ENCODE results near the gene CACNG7.
"Not testable (repeated sequence)": the region's sequence is repeated elsewhere in the genome, so short reads cannot be mapped to it uniquely, and the experiment has no call there.

CACNG7 gene

DNA sequence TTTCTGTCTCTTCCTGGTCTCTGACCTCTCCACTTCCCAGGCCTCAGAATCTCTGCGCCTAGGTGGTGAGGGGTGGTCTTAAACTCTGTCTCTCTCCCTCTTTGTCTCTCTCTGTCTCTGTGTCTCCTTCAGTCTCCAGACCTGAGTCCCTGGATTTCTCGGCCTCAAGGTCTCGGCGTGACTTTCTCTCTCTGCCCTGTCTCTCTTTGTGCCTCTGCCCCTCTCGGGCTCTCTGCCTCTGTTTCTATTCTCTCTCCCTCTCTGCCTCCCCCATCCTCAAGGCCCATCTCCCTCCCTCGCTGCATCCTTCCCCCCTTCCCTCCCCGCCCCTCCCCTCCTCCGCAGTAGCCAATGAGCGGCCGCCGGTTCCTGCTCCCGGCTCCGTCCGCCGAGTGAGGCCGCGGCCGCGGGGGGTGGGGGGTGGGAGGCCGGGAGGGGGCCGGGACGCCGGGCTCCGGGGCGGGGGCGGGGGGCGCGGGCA is at the start of gene CACNG7:
CACNG7 (plus strand) TSS at position 344 of the 481 bp plus-strand sequence. CDS start 3,554 bp downstream, outside the sequence.
- DNase-seq (ENCODE audit: low read depth in 2 of 2), result no peak

- DNase-seq (ENCODE audit: low read depth in 2 of 2), result no peak
Observed at GRCh38 chr19:53864308-53864836, 44.7 kb upstream of the CACNG7 start.

- no peak for DNase-seq (ENCODE audit: low read depth in 2 of 2)
Observed at GRCh38 chr19:53865523-53865917, 43.6 kb upstream of the CACNG7 start.

DNA sequence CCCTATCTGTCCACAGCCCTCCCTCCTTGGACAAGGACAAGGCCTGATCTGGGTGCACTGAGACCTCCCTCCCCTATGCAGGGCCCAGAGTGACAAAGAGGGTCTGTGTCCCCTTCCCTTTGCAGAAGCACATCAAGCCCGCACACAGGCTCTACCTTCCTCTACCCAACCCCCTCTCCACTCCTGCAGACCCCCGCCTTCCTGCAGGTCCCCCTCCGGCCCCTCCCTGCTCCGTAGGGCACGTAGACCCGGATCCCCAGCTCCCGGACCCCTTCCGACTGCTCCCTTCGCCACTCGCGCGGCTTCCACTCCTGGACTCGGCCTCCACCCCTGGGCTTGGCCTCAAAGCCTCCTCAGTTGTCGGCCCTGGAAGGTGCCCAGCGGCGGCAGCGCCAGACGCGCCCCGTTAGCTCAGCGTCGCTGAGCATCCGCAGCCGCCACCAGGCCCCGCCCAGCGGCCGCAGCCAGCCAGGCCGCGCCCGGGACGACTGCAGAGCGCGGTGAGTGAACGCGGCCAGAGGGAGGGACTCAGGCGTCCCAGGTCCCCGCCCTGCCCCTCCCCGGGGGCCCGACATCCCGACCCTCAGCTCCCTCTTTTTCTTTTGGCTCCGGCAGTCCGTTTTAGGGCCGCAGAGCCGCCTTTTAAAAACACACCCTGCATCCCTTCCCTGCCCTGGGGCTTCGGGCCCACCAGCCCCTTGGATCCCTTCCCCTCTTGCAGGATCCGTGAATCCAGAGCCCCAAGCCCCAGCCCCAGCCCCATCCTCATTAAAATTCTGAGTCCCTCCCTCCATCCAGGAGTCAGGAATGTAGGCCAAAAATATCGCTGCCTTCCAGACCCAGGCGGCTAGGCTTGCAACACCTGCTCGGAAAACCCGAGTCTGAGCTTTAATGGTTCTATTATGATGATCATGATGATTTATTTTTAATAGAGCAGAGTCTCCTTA is 42.9 kb upstream of the CACNG7 start:
- DNase-seq (ENCODE audit: low read depth in 2 of 2), result no peak

DNA sequence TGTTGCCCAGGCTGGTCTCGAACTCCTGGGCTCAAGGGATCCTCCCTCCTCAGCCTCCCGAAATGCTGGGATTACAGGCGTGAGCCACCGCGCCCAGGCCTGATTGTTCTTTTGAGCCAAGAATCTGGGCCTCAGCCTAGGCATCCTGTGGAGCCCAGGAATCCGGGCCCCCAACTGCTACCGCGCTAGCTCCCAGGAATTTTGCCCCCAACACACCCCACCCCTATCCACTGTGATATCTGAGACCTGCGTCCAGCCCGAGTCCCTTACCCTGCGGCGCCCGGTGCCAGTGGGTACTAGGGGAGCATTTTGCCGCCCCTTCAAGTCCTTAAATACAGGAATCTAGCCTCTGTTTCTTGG is 42.2 kb upstream of the CACNG7 start:
- no peak for DNase-seq (ENCODE audit: low read depth in 2 of 2)

DNA sequence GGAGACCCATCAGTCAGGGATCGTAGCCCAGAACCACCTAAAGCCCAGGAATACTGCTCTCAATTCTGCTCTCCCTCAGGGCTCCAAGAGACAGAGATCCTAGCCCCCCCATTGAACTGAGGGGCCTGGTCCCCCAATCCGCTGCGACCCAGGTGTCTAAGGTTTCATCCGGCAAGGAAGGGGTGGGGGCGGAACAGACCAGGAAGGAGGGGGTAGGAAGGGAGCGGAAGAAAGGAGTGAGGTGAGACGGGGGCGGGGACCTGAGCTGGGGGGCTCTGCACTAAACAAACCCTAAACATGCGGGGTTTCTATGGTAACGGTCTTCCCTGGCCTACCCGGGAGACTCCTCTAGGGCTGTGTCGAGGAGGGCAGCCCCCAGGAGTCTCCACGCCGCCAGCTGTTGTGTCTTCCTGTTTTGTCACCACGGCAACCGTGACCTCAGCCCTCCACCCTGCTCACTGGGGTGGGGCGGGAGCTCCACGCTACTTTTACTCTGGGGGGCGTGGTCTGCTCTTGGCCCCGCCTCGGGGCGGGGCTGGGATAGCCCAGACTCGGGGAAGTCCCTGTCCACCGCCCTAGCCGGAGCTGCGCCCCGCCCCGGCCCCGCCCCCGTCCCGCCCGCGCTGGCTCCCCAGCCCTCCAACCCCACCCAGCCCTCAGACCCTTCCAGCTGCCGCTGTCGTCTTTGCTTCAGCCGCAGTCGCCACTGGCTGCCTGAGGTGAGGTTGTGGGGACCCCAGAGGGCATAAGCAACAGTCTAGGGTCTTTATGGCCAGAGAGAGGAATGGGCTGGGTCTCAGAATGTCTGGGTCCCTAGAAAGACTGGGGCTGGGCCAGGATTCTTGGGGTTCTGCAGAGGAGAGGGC is 41.6 kb upstream of the CACNG7 start, which contains the start of gene MYADM:
MYADM (plus strand) TSS at position 659 of the 866 bp plus-strand sequence. CDS start 5,647 bp downstream, outside the sequence.
- DNase-seq (ENCODE audit: low read depth in 2 of 2), result peak; percentile 99 to 100

- DNase-seq (ENCODE audit: low read depth in 2 of 2), result no peak
Observed at GRCh38 chr19:53868091-53868891, 40.8 kb upstream of the CACNG7 start.

DNA sequence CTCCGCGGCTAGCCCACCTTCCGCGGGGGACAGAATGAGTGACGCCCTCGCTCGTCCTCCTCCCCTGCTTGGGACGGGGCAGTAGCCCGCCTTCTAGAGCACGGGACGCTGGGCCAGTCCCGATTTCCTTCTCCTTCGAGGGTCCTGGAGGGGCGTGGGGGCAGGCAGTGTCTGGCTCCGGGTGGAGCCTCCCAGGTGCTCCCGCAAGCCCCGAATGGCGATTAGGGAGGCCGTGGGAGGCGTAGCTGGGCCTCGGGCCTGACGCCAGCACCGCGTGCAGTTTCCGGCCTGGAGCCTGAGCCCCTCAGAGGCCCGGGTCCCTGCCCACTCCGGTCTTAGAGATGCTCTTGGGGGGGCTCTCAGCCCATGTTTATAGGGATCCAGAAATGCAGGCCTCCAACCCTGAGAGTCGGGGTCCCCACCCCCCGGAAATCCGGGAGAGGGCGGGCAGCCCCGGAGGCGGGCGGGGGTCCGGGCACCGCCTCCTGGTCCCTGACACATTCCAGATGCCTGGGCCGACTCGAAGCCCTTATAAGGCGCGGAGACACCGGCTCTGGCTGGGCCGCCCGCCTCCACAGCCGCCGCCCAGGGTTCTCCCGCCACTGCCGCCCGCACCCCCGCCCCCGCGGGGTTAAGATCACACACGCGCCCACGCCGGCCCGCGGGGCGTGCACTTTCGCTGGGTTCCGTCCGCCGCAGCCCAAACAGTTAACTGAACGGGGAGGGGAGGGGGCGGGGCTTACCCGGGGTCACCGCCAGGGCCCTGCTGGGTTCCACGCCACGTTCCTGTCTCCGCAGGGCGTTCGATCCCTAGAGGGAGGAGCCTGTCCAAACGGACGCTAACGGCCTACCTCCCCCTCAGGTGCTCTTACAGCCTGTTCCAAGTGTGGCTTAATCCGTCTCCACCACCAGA is 39.9 kb upstream of the CACNG7 start:
- peak; percentile 71 to 81 for DNase-seq (ENCODE audit: low read depth in 2 of 2)

DNA sequence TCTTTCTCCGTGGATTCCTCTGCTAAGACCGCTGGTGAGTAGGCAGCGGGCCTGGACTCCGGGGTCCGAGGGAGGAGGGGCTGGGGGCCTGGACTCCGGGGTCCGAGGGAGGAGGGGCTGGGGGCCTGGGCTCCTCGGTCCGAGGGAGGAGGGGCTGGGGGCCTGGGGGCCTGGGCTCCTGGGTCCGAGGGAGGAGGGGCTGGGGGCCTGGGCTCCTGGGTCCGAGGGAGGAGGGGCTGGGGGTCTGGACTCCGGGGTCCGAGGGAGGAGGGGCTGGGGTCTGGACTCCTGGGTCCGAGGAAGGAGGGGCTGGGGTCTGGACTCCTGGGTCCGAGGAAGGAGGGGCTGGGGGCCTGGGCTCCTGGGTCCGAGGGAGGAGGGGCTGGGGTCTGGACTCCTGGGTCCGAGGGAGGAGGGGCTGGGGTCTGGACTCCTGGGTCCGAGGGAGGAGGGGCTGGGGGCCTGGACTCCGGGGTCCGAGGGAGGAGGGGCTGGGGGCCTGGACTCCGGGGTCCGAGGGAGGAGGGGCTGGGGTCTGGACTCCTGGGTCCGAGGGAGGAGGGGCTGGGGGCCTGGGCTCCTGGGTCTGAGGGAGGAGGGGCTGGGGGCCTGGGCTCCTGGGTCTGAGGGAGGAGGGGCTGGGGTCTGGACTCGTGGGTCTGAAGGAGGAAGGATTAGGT is 39.1 kb upstream of the CACNG7 start:
- DNase-seq (ENCODE audit: low read depth in 2 of 2), result not testable (repeated sequence)

GRCh38 chr19:53870485-53870844 is 38.6 kb upstream of the CACNG7 start:
- DNase-seq (ENCODE audit: low read depth in 2 of 2), result no peak

DNA sequence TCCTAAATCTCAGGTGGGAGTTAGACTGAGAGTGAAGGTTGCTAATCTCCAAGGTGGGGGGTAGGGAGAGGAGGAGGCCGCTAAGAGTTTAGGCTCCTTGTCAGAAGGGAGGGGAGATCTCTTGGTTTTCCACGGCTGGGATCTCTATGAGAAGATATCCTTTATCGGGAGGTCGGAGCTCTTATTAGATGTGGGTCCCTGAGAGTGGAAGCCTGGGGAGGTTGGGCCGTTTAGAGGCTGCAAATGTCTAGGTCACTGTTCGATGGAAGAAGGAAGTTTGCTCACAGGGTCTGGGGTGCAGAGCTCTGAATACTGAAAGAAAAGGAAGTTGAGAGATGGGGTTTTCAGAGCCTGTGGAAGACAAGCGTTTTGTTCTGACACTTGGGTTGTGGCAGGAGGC is 37.6 kb upstream of the CACNG7 start:
- DNase-seq (ENCODE audit: low read depth in 2 of 2), result no peak

- no peak for DNase-seq (ENCODE audit: low read depth in 2 of 2)
Observed at GRCh38 chr19:53872762-53873161, 36.3 kb upstream of the CACNG7 start.

DNA sequence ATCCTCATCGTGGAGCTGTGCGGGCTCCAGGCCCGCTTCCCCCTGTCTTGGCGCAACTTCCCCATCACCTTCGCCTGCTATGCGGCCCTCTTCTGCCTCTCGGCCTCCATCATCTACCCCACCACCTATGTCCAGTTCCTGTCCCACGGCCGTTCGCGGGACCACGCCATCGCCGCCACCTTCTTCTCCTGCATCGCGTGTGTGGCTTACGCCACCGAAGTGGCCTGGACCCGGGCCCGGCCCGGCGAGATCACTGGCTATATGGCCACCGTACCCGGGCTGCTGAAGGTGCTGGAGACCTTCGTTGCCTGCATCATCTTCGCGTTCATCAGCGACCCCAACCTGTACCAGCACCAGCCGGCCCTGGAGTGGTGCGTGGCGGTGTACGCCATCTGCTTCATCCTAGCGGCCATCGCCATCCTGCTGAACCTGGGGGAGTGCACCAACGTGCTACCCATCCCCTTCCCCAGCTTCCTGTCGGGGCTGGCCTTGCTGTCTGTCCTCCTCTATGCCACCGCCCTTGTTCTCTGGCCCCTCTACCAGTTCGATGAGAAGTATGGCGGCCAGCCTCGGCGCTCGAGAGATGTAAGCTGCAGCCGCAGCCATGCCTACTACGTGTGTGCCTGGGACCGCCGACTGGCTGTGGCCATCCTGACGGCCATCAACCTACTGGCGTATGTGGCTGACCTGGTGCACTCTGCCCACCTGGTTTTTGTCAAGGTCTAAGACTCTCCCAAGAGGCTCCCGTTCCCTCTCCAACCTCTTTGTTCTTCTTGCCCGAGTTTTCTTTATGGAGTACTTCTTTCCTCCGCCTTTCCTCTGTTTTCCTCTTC is 35.1 kb upstream of the CACNG7 start:
- no peak for DNase-seq (ENCODE audit: low read depth in 2 of 2)

DNA sequence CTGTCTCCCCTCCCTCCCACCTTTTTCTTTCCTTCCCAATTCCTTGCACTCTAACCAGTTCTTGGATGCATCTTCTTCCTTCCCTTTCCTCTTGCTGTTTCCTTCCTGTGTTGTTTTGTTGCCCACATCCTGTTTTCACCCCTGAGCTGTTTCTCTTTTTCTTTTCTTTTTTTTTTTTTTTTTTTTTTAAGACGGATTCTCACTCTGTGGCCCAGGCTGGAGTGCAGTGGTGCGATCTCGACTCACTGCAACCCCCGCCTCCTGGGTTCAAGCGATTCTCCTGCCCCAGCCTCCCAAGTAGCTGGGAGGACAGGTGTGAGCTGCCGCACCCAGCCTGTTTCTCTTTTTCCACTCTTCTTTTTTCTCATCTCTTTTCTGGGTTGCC is 34.5 kb upstream of the CACNG7 start:
- DNase-seq (ENCODE audit: low read depth in 2 of 2), result no peak

- no peak for DNase-seq (ENCODE audit: low read depth in 2 of 2)
Observed at GRCh38 chr19:53875602-53876325, 33.3 kb upstream of the CACNG7 start.

- DNase-seq (ENCODE audit: low read depth in 2 of 2), result no peak
Observed at GRCh38 chr19:53876651-53877224, 32.3 kb upstream of the CACNG7 start.

- DNase-seq (ENCODE audit: low read depth in 2 of 2), result no peak
Observed at GRCh38 chr19:53877361-53877766, 31.7 kb upstream of the CACNG7 start.

- DNase-seq (ENCODE audit: low read depth in 2 of 2), result no peak
Observed at GRCh38 chr19:53878776-53879139, 30.3 kb upstream of the CACNG7 start.
